GM23338 (cell line): ENCODE measurements around the gene NECTIN2. TPM values are rescaled to one million over a fixed set of nuclear protein-coding genes. Genes with fewer than 3 reads are reported as not detected.

ENCODE experiments used
- ATAC-seq: fragments of 200-7000 bp; cut with Tn5 transposase; 3 replicates; pipeline ENCODE4 v1.9.1; 2020
- DNase-seq: peaks from one replicate; pipeline ENCODE4 v3.0.0-alpha.2; 2015; ENCODE audit warnings: low spot score
- H2AFZ ChIP-seq: fragments of 200-600 bp; sonication (generic); 2 replicates; pipeline ENCODE4 v1.8.0; 2016; ENCODE audit warnings: antibody characterized with exemption, mild to moderate bottlenecking, moderate library complexity
- H3F3A ChIP-seq: fragments of 200-600 bp; sonication (generic); replicated peaks from 2 replicates; pipeline ENCODE4 v1.8.0; 2017; ENCODE audit warnings: antibody characterized with exemption, mixed run types, low read depth
- H3K27ac ChIP-seq: fragments of 200-600 bp; sonication (generic); 2 replicates; pipeline ENCODE4 v1.6.1; 2016; ENCODE audit warnings: low read depth
- H3K27me3 ChIP-seq: fragments of 200-600 bp; sonication (generic); 2 replicates; pipeline ENCODE4 v1.8.0; 2016; ENCODE audit warnings: mild to moderate bottlenecking, mixed run types, moderate library complexity; ENCODE audit not compliant: insufficient read depth
- H3K36me3 ChIP-seq: fragments of 200-600 bp; sonication (generic); 2 replicates; pipeline ENCODE4 v1.8.0; 2016; ENCODE audit warnings: mild to moderate bottlenecking; ENCODE audit not compliant: insufficient read depth
- H3K4me1 ChIP-seq: fragments of 200-600 bp; sonication (generic); 2 replicates; pipeline ENCODE4 v1.8.0; 2016; ENCODE audit warnings: mild to moderate bottlenecking, moderate library complexity; ENCODE audit not compliant: insufficient read depth
- H3K4me2 ChIP-seq: fragments of 200-600 bp; sonication (generic); 2 replicates; pipeline ENCODE4 v1.7.1; 2017; ENCODE audit warnings: mixed run types
- H3K4me3 ChIP-seq: fragments of 200-600 bp; sonication (generic); 2 replicates; pipeline ENCODE4 v1.6.1; 2016; ENCODE audit warnings: mixed run types
- H3K79me2 ChIP-seq: fragments of 200-600 bp; sonication (generic); replicated peaks from 2 replicates; pipeline ENCODE4 v1.8.0; 2017; ENCODE audit warnings: mild to moderate bottlenecking; ENCODE audit not compliant: insufficient read depth
- H3K9me2 ChIP-seq: fragments of 200-600 bp; sonication (generic); 2 replicates; pipeline ENCODE4 v1.8.0; 2017; ENCODE audit not compliant: insufficient read depth
- H4K20me1 ChIP-seq: fragments of 200-600 bp; sonication (generic); replicated peaks from 2 replicates; pipeline ENCODE4 v1.8.0; 2017; ENCODE audit warnings: mild to moderate bottlenecking; ENCODE audit not compliant: insufficient read depth
- H3K27ac Mint-ChIP-seq: 2 replicates; pipeline ENCODE4 v1.8.0; 2020; ENCODE audit warnings: inconsistent platforms, mild to moderate bottlenecking, moderate library complexity, mixed read lengths
- H3K27me3 Mint-ChIP-seq: 3 replicates; pipeline ENCODE4 v1.8.0; 2022; ENCODE audit warnings: low read depth, mild to moderate bottlenecking, moderate library complexity, mixed read lengths, inconsistent platforms; ENCODE audit not compliant: insufficient read depth, poor library complexity
- H3K36me3 Mint-ChIP-seq: 3 replicates; pipeline ENCODE4 v1.8.0; 2021; ENCODE audit warnings: low read depth, mild to moderate bottlenecking, inconsistent platforms, moderate library complexity, mixed read lengths
- H3K4me1 Mint-ChIP-seq: 3 replicates; pipeline ENCODE4 v1.8.0; 2020; ENCODE audit warnings: mild to moderate bottlenecking, inconsistent platforms, mixed read lengths
- H3K4me3 Mint-ChIP-seq: 3 replicates; pipeline ENCODE4 v1.8.0; 2021; ENCODE audit warnings: moderate library complexity, mild to moderate bottlenecking, inconsistent platforms, mixed read lengths
- H3K9me3 Mint-ChIP-seq: 3 replicates; pipeline ENCODE4 v1.8.0; 2020; ENCODE audit warnings: moderate library complexity, mild to moderate bottlenecking, inconsistent platforms, mixed read lengths
- CREB1 ChIP-seq: fragments of 250-450 bp; sonication (Bioruptor Pico); IDR thresholded peaks from 2 replicates; pipeline ENCODE4 v1.5.0; 2020; ENCODE audit warnings: low read depth, mild to moderate bottlenecking, moderate library complexity
- EZH2 ChIP-seq: fragments of 200-600 bp; sonication (generic); IDR thresholded peaks from one replicate; pipeline ENCODE4 v1.8.0; 2017; ENCODE audit warnings: antibody characterized with exemption, mild to moderate bottlenecking, low read depth; ENCODE audit not compliant: unreplicated experiment
- NANOG ChIP-seq: IDR thresholded peaks from 2 replicates; pipeline ENCODE4 v1.6.1; 2016; ENCODE audit warnings: antibody characterized with exemption, borderline replicate concordance
- POLR2AphosphoS5 ChIP-seq: IDR thresholded peaks from 2 replicates; pipeline ENCODE4 v1.6.1; 2016; ENCODE audit warnings: antibody characterized with exemption, low read depth
- STAT1 ChIP-seq: IDR thresholded peaks from one replicate; pipeline ENCODE4 v1.6.1; 2016; ENCODE audit warnings: antibody characterized with exemption; ENCODE audit not compliant: unreplicated experiment
- polyA plus RNA-seq: library from polyadenylated mRNA; unstranded; fragments of >200 nt; fragmentation: Nextera tagmentation; extraction: Ambion mirVana; gene quantifications from 2 replicates; pipeline ENCODE4 v1.2.1, GENCODE V29; 2016
- total RNA-seq: library from RNA; depleted of rRNA; stranded (reverse); fragments of >200 nt; shearing (Covaris generic); gene quantifications from 2 replicates; pipeline ENCODE4 v1.2.3, GENCODE V29; 2014
- TF ChIP-seq, protein P1 (sequence below), 2 experiments: fragments of 200-600 bp in 1 of 2; sonication (generic) in 1 of 2; conservative IDR thresholded peaks; 2 replicates each; pipeline versions ENCODE4 v1.5.1 to v1.6.1; 2016 to 2017; ENCODE audit warnings: antibody characterized with exemption in 2 of 2, low read depth in 2 of 2, mild to moderate bottlenecking in 2 of 2, moderate library complexity in 1 of 2
- TF ChIP-seq, protein P2 (sequence below): IDR thresholded peaks from one replicate; pipeline ENCODE4 v1.6.1; 2018; ENCODE audit warnings: antibody characterized with exemption; ENCODE audit not compliant: unreplicated experiment

The NECTIN2 gene
- total and polyA plus RNA-seq, 2 experiments from 2014 or later = 109 to 230 TPM

DNA sequence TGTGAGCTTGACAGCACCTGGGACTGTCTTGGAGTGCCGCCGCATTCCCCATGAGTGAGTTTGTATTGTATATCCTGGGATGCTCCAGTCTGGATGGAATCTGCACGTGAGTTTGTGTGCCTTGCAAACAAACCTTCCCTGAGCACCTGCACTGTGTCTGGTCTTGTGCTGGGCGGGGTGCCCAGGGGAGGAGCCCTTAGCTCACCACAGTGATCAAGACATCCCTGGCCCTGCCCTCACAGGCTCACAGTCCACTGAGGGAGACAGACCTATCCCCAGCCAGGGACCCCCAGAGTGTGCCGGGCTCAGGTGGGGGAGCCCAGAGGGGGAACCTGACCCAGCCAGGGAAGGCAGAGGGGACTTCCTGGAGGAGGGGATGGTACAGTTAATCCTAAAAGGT lies 38.9 kb upstream of the NECTIN2 start:
- peaks cover 55% of the 10 kb centered on the region for H3K27me3 ChIP-seq
- H3K4me3 ChIP-seq = peak overlapping the region; percentile 14; the same call in 1 of the 2 replicates
- H3K4me1 ChIP-seq = peaks cover 34% of the 10 kb centered on the region
- H3K36me3 ChIP-seq = no peaks in the 10 kb centered on the region
- ATAC-seq = no peak; the same call in 2 of the 3 replicates
- no peak overlapping the region for H2AFZ ChIP-seq
- H3K27me3 Mint-ChIP-seq = peaks cover 47% of the 10 kb centered on the region
- peak overlapping the region; percentile 24 for H3K4me2 ChIP-seq
- no peak overlapping the region for H3K27ac ChIP-seq
- H4K20me1 ChIP-seq = peaks cover 6% of the 10 kb centered on the region; the same call in 1 of the 2 replicates
- TF ChIP-seq NANOG = no peak
- TF ChIP-seq POLR2AphosphoS5 = 0 out of 2 replicates have a peak, but pooled peaks have one; percentile 11
- peaks cover 17% of the 10 kb centered on the region for H3K36me3 Mint-ChIP-seq
- H3K4me3 Mint-ChIP-seq = no peak overlapping the region
- DNase-seq = peak; percentile 32
- no peak overlapping the region for H3K27ac Mint-ChIP-seq
- 0 out of 2 replicates have a peak, but pooled peaks cover 6% of the 10 kb centered on the region for H3F3A ChIP-seq
- H3K79me2 ChIP-seq = no peaks in the 10 kb centered on the region
- no peaks in the 10 kb centered on the region; the same call in 2 of the 3 replicates for H3K9me3 Mint-ChIP-seq
- no peaks in the 10 kb centered on the region for H3K9me2 ChIP-seq
- peaks cover 41% of the 10 kb centered on the region for H3K4me1 Mint-ChIP-seq

DNA sequence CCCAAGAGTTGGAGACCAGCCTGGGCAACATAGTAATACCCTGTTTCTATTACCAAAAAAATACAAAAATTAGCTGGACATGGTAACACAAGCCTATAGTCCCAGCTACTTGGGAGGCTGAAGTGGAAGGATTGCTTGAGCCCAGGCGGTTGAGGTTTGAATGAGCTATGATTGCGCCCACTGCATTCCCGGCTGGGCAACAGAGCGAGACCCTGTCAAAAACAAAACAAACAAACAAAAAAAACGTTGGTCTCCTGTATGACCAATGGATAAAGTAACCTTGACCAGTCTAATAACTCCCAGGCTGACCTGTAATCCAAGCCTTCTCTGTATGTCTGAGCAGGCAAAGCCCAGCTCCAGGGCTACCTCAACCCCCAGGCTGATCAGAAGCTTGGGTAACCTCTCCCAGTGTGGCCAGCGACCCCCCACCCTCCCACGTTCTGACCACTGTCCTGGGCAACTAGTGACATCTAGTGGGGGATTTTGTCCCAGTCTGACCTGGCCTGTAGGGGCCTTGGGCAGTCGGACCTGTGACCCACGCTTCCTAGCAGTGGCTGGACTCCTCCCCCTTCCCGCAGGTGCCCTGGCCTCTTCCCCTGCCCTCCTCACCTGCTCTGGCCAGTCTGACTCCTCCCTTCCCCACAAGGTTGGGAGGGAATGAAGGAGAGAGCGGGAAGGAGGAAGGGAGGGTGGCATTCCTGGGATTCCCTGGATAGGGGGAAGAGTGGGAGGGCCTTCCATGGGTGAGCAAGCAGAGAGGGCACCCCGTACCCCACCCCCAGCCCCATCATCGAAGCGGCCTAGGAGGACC lies 38.2 kb upstream of the NECTIN2 start:
- peaks cover 7% of the 10 kb centered on the region for H4K20me1 ChIP-seq
- H3K27me3 ChIP-seq = peaks cover 48% of the 10 kb centered on the region
- peak overlapping the region; percentile 85 for H3K4me3 ChIP-seq
- 0 out of 2 replicates have a peak, but pooled peaks cover 6% of the 10 kb centered on the region for H3F3A ChIP-seq
- H3K4me3 Mint-ChIP-seq = peak overlapping the region; percentile 78
- TF ChIP-seq, protein P1, sequence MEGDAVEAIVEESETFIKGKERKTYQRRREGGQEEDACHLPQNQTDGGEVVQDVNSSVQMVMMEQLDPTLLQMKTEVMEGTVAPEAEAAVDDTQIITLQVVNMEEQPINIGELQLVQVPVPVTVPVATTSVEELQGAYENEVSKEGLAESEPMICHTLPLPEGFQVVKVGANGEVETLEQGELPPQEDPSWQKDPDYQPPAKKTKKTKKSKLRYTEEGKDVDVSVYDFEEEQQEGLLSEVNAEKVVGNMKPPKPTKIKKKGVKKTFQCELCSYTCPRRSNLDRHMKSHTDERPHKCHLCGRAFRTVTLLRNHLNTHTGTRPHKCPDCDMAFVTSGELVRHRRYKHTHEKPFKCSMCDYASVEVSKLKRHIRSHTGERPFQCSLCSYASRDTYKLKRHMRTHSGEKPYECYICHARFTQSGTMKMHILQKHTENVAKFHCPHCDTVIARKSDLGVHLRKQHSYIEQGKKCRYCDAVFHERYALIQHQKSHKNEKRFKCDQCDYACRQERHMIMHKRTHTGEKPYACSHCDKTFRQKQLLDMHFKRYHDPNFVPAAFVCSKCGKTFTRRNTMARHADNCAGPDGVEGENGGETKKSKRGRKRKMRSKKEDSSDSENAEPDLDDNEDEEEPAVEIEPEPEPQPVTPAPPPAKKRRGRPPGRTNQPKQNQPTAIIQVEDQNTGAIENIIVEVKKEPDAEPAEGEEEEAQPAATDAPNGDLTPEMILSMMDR (conservative IDR thresholded peaks at IDR 0.05; ENCODE audit: low read depth in 2 of 2) = peak; percentile 62 to 89
- TF ChIP-seq CREB1 (peak; percentile 44; the same call in 1 of the 2 replicates), POLR2AphosphoS5 (peak; percentile 73), STAT1 (no peak), EZH2 (no peak)
- TF ChIP-seq, protein P2, sequence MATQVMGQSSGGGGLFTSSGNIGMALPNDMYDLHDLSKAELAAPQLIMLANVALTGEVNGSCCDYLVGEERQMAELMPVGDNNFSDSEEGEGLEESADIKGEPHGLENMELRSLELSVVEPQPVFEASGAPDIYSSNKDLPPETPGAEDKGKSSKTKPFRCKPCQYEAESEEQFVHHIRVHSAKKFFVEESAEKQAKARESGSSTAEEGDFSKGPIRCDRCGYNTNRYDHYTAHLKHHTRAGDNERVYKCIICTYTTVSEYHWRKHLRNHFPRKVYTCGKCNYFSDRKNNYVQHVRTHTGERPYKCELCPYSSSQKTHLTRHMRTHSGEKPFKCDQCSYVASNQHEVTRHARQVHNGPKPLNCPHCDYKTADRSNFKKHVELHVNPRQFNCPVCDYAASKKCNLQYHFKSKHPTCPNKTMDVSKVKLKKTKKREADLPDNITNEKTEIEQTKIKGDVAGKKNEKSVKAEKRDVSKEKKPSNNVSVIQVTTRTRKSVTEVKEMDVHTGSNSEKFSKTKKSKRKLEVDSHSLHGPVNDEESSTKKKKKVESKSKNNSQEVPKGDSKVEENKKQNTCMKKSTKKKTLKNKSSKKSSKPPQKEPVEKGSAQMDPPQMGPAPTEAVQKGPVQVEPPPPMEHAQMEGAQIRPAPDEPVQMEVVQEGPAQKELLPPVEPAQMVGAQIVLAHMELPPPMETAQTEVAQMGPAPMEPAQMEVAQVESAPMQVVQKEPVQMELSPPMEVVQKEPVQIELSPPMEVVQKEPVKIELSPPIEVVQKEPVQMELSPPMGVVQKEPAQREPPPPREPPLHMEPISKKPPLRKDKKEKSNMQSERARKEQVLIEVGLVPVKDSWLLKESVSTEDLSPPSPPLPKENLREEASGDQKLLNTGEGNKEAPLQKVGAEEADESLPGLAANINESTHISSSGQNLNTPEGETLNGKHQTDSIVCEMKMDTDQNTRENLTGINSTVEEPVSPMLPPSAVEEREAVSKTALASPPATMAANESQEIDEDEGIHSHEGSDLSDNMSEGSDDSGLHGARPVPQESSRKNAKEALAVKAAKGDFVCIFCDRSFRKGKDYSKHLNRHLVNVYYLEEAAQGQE = no peak
- H3K27ac ChIP-seq = peak overlapping the region; percentile 98
- no peaks in the 10 kb centered on the region for H3K36me3 ChIP-seq
- peaks cover 17% of the 10 kb centered on the region for H3K36me3 Mint-ChIP-seq
- no peaks in the 10 kb centered on the region for H3K79me2 ChIP-seq
- H3K27ac Mint-ChIP-seq = peak overlapping the region; percentile 95
- no peak overlapping the region for H2AFZ ChIP-seq
- no peaks in the 10 kb centered on the region for H3K9me2 ChIP-seq
- H3K4me1 ChIP-seq = peaks cover 34% of the 10 kb centered on the region
- DNase-seq (peak; percentile 99), ATAC-seq (peak; percentile 85)
- peak overlapping the region; percentile 99 for H3K4me2 ChIP-seq
- no peaks in the 10 kb centered on the region; the same call in 2 of the 3 replicates for H3K9me3 Mint-ChIP-seq
- H3K27me3 Mint-ChIP-seq = peaks cover 41% of the 10 kb centered on the region
- H3K4me1 Mint-ChIP-seq = peaks cover 41% of the 10 kb centered on the region
